Posterior cingulate gyrus (tissue), 11 donors: ENCODE measurements around the gene KCNH6.

Source experiments
- DNase-seq, 10 donors: peaks; one replicate each; pipeline versions ENCODE4 v3.0.0 to v3.0.0-alpha.2; 2020 to 2021; ENCODE audit warnings: mixed read lengths in 3 of 10
- intact Hi-C: fragments of 100-400 bp; cut with DNase I; formaldehyde crosslinking; loops from one replicate; pipeline ENCODE4 v1.15.1; 2023

Gene KCNH6

GRCh38 chr17:63483655-63484575 is 39.2 kb upstream of the KCNH6 start:
- DNase-seq: peak in 3 of 10 donors; percentile 42 to 82 (median 68)
- intact Hi-C loops: no loop called here

GRCh38 chr17:63486317-63487013 is 36.7 kb upstream of the KCNH6 start:
- intact Hi-C loops: no loop called here
- peak in 3 of 10 donors; percentile 23 to 77 (median 72) for DNase-seq

DNA sequence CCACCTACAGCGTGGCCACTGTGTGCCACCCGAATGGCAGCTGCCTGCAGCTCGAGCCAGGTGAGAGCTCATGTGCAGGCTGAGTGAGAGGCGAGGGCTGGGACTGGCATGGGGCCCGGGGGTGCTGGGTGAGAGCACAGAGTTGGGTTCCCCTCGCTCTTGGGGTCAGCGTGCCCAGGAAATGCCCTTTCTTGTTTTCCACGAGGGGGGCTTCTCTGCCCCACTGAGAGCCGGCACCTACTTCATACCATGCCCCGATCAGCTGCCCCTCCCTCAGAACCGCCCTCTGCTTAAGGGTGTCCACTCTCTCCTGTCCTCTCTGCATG is 36.2 kb upstream of the KCNH6 start:
- peak in 3 of 10 donors; percentile 46 to 79 (median 56) for DNase-seq
- intact Hi-C loops: no loop called here

DNA sequence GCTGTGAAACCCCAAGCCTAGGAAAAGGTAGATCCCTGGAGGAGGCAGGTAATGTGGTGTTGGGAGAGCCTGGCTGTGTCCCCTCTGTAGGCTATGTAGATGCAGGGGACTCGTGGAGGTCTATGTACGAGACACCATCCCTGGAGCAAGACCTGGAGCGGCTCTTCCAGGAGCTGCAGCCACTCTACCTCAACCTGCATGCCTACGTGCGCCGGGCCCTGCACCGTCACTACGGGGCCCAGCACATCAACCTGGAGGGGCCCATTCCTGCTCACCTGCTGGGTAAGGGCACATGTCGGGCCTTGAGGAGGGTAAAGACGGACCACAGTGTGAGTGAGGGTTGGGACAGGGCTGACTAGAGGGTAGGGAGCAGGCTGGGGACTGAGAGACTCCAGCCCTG is 34.3 kb upstream of the KCNH6 start:
- intact Hi-C loops: no loop called here
- DNase-seq: peak in 2 of 10 donors; percentile 5 to 64

GRCh38 chr17:63489291-63489690 is 33.9 kb upstream of the KCNH6 start:
- peak in 3 of 10 donors; percentile 5 to 54 (median 51) for DNase-seq
- intact Hi-C loops: no loop called here

- intact Hi-C loops: no loop called here
- peak in 3 of 10 donors; percentile 27 to 64 (median 43) for DNase-seq
Measured at GRCh38 chr17:63490329-63490728, 32.8 kb upstream of the KCNH6 start.

DNA sequence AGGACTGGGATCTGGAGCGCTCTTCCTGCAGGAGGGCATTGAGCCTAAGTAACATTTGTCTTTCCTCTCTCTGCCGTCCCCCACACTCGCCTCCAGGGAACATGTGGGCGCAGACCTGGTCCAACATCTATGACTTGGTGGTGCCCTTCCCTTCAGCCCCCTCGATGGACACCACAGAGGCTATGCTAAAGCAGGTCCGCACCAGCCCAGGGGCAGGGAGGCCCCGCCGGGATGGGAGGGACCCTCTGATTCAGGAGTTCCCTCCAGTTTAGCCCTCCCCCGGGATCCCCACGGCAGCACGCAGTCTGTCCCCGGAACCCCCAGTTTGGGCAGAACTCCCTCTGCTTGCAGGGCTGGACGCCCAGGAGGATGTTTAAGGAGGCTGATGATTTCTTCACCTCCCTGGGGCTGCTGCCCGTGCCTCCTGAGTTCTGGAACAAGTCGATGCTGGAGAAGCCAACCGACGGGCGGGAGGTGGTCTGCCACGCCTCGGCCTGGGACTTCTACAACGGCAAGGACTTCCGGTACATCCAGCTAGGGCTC is 32.2 kb upstream of the KCNH6 start:
- intact Hi-C loops: no loop called here
- DNase-seq: peak in 2 of 10 donors; percentile 76 to 80

DNA sequence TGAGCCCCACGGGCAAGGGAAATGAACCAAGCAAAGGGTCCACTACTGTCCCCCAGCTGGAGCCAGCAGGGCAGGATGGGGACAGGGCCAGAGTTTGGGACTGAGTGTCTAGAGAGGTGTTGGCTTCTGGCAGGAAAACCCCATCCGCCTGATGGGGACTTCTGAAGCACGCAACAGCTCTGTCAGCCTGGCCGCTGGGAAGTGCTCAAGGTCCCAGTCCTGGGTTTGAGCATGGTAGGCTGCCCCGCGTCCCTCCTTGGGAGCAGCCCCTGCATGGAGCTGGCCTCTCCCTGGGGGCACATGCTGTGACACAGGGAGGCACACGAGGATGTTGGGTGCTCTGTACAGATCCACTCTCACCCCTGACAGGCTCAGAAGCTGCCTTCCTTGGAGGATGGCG is 31.7 kb upstream of the KCNH6 start:
- intact Hi-C loops: no loop called here
- DNase-seq: peak in 2 of 10 donors; percentile 52 to 71

DNA sequence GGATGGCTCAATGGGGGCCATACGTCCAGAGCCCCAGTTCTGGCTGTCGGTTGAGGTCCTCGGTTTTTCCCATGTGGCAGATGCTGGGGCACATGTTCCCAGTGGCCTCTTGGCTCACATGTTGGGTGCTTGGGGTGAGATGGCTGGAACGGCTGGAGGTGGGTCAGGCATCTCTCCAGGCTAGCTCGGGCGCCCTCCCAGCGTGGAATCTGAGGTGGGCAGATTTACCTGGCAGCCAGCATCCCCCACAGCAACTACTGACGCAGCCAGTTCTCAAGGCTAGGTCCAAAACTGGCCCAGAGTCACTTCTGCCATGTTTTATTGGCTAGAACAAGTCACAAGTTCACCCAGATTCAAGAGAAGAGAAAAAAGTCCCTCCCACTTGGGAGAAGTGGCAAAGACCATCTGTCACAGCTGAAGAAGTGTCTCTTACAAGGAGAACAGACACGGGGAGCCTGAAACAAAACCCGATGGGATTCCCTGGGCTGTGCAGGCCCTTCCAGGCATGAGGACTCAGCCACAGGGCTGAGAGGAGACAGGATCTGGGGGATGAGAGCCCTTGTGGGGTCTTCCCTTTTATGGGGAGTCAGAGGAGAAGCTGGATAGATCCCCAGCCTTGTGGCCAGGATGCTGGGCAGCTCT is 31.1 kb upstream of the KCNH6 start:
- DNase-seq: peak in 2 of 10 donors; percentile 70 to 71
- intact Hi-C loops: no loop called here

GRCh38 chr17:63492940-63493339 is 30.2 kb upstream of the KCNH6 start:
- intact Hi-C loops: no loop called here
- peak in 2 of 10 donors; percentile 16 to 46 for DNase-seq

- intact Hi-C loops: no loop called here
- peak in 3 of 10 donors; percentile 53 to 54 (median 54) for DNase-seq
Measured at GRCh38 chr17:63493411-63493810, 29.7 kb upstream of the KCNH6 start.

DNA sequence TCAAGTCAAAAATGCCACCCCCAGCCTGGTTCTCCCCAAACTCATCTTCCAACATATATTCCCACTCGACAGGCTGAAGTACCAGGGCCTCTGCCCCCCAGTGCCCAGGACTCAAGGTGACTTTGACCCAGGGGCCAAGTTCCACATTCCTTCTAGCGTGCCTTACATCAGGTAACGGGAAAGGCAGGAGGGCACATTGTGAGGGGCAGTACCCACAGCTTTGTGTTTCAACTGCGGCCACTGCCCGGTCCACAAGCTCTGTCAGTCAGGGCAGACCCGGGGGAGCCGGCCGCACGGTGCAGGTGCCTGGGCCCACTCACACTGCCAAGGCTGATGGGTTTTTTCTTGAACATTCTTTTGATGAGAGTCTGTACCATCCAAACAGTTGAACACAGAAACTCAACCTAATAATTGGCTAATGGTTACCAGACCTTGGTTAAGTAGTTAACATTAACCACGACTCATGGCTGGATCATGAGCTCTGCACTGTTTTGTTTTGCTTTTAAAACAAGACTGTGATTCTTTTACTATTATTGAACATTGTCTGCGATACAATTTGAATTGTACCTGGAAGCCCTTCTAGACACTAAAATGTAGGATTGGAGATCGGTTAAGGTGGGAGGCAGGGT is 28.7 kb upstream of the KCNH6 start:
- DNase-seq: peak in 3 of 10 donors; percentile 45 to 67 (median 66)
- intact Hi-C loops: no loop called here

DNA sequence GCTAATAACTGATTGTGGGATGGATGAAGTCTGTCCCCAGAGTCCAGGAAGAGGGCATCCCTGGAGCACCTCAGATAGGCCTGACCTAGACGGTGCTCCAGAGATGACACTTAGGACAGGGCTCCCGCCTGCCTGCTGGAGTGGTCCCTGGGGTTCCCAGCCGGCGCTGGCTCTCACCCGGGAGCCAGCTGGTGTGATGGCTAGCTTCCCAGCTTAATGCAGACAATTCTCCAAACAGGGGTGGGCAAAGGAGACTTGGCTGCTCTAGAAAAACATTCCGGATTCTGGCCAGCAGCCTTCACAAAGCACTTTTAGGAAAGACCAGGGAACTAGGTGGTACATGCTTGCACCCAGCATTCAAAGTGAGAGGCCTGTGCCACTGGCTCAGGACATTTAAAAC is 27.7 kb upstream of the KCNH6 start:
- DNase-seq: peak in 3 of 10 donors; percentile 9 to 66 (median 61)
- intact Hi-C loops: no loop called here

GRCh38 chr17:63496177-63496576 is 27.0 kb upstream of the KCNH6 start:
- peak in 3 of 10 donors; percentile 66 to 85 (median 76) for DNase-seq
- intact Hi-C loops: no loop called here

- intact Hi-C loops: no loop called here
- peak in 3 of 10 donors; percentile 59 to 76 (median 74) for DNase-seq
Measured at GRCh38 chr17:63496663-63497400, 26.3 kb upstream of the KCNH6 start.

DNA sequence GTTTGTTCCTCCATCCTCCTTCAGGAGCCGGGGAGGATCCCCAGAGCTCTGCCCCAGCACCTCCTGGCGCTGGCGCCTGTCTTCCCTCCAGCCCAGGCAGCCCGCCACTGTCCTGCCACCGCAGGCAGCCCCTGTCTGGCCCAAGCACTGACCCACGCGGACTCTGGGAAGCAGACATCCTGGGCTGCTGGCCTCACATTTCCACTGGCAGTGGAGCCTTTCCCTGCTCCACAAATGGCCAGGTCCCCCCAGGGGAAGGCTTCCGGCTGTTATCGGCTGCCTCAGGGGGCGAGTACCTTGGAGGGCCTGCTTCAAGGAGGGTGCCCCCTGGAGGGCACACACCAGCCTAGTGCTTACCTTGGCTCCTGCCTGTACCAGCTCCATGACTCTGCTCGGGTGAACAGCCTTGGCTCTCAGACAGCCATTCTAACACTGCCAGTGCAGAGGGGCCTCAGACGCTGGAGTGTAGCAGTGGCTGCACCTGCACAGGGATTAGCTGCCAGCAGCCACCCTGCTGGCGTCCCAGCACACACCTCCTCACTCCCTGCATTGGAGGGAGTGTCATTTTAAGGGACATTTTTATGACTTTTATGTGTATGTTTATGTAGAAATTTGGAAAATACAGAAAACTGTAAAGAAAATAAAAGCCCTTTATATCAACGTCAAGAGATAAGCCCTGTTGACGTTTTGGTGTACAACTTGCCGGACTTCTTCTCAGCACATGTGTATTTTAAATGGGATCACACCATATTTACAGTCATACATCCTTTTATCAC is 25.3 kb upstream of the KCNH6 start:
- DNase-seq: peak in 3 of 10 donors; percentile 52 to 78 (median 61)
- intact Hi-C loops: no loop called here

- intact Hi-C loops: no loop called here
- no peak for DNase-seq
Measured at GRCh38 chr17:63498626-63499195, 24.4 kb upstream of the KCNH6 start.
